Ascending aorta (tissue), 2 donors: ENCODE results near the gene ACTN1. TPM values are rescaled to one million over a fixed set of nuclear protein-coding genes. Genes with fewer than 3 reads are reported as not detected.
"Not testable (repeated sequence)": the region's sequence is repeated elsewhere in the genome, so short reads cannot be mapped to it uniquely, and the experiment has no call there.

Experiments used
- DNase-seq, 2 donors: peaks; one replicate each; pipeline ENCODE4 v3.0.0-alpha.2; 2019; ENCODE audit warnings: low spot score in 2 of 2
- H3K27ac ChIP-seq, 2 donors: fragments of 200-600 bp; sonication (generic); one replicate each; pipeline ENCODE4 v1.5.1; 2016 to 2017; ENCODE audit warnings: mild to moderate bottlenecking in 1 of 2
- H3K27me3 ChIP-seq: fragments of 200-600 bp; sonication (generic); one replicate; pipeline ENCODE4 v1.5.1; 2017
- H3K36me3 ChIP-seq, 2 donors: fragments of 200-600 bp; sonication (generic); one replicate each; pipeline ENCODE4 v1.5.1; 2016
- H3K4me1 ChIP-seq, 2 donors: fragments of 200-600 bp; sonication (generic); one replicate each; pipeline ENCODE4 v1.5.1; 2016 to 2017; ENCODE audit warnings: mild to moderate bottlenecking in 1 of 2
- H3K4me3 ChIP-seq, 2 donors: fragments of 200-600 bp; sonication (generic); one replicate each; pipeline ENCODE4 v1.5.1; 2016 to 2017; ENCODE audit warnings: mild to moderate bottlenecking in 1 of 2
- H3K9me3 ChIP-seq, 2 donors: fragments of 200-600 bp; sonication (generic); one replicate each; pipeline ENCODE4 v1.5.1; 2016
- CTCF ChIP-seq, 3 experiments: fragments of 200-600 bp in 2 of 3; fragments of 450-650 bp in 1 of 3; sonication (generic) in 2 of 3; IDR thresholded peaks; one replicate each; pipeline ENCODE4 v1.5.1; 2016 to 2019; ENCODE audit warnings: antibody characterized with exemption in 3 of 3, mild to moderate bottlenecking in 1 of 3, moderate library complexity in 1 of 3
- intact Hi-C: fragments of 100-400 bp; cut with DNase I; formaldehyde crosslinking; loops from one replicate; pipeline ENCODE4 v1.15.1; 2023
- total RNA-seq: library from RNA; depleted of rRNA; stranded (reverse); fragments of >200 nt; gene quantifications from one replicate; pipeline ENCODE4 v1.1.0, GENCODE V29; 2016

The ACTN1 gene
- total RNA-seq: 814 TPM

GRCh38 chr14:68979021-68979721, at the start of gene ACTN1:
TSS of gene ACTN1 (minus strand) at chr14:68979302. CDS start at chr14:68979056, 246 bp downstream.
- Histone ChIP-seq H3K27me3 (no peaks in the 10 kb centered on the region), H3K27ac (peak within 1 kb of the TSS; percentile 99 to 100), H3K36me3 (peaks cover 10 to 23% of the 10 kb centered on the region in 2 donors), H3K9me3 (no peaks in the 10 kb centered on the region), H3K4me1 (peaks cover 22 to 52% of the 10 kb centered on the region in 2 donors), H3K4me3 (peak within 1 kb of the TSS; percentile 78 to 97)
- DNase-seq: peak; percentile 93 to 98
- TF ChIP-seq CTCF (IDR thresholded peaks at IDR 0.05): no peak
- intact Hi-C loops: loop anchor here (2.0 to 10.0 kb wide), 3 partner anchors 42 to 112 kb away; no protein-coding TSS in a partner anchor

GRCh38 chr14:69027242-69027913, 48.3 kb upstream of the ACTN1 start:
- DNase-seq: no peak
- no peak for TF ChIP-seq CTCF (IDR thresholded peaks at IDR 0.05)
- no peaks in the 10 kb centered on the region for H3K4me1 ChIP-seq

DNA sequence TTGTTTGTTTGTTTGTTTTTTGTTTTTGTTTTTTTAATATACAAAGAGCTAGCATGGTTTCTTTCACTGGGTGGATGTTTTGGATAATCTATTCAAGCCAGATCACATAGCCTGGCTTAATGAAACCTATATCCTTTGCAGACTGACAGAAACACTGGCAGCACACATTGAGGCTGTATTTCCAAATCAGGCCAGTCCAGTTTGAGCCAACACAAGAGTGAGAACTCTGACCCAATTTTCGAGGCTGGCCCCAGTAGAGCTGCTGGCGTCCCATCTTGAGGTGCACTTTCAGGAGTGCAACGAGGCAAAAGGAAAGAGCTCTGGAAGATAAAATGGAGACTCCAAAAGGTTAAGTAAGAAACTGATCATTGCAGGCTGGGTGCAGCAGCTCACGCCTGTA, 43.9 kb upstream of the ACTN1 start:
- Histone ChIP-seq H3K36me3 (no peaks in the 10 kb centered on the region), H3K27me3 (no peaks in the 10 kb centered on the region), H3K27ac (no peak overlapping the region), H3K4me3 (no peak overlapping the region), H3K9me3 (no peaks in the 10 kb centered on the region), H3K4me1 (no peaks in the 10 kb centered on the region)
- no peak for TF ChIP-seq CTCF (IDR thresholded peaks at IDR 0.05)
- intact Hi-C loops: no loop called here
- DNase-seq: no peak

More at GRCh38 chr14:69027242-69027913, 48.3 kb upstream of the ACTN1 start:
- H3K4me3 ChIP-seq: no peak overlapping the region
- H3K36me3 ChIP-seq: no peaks in the 10 kb centered on the region
- no peaks in the 10 kb centered on the region for H3K27me3 ChIP-seq
- H3K27ac ChIP-seq: no peak overlapping the region
- intact Hi-C loops: no loop called here
- H3K9me3 ChIP-seq: no peaks in the 10 kb centered on the region

- H3K4me1 ChIP-seq, H3K36me3 ChIP-seq, H3K9me3 ChIP-seq, H3K27me3 ChIP-seq, H3K4me3 ChIP-seq, intact Hi-C loops, H3K27ac ChIP-seq, DNase-seq: not testable (repeated sequence)
These were observed 43.0 kb upstream of the ACTN1 start for GRCh38 chr14:69022093-69022492.

GRCh38 chr14:69017706-69018105, 38.6 kb upstream of the ACTN1 start:
- Histone ChIP-seq H3K4me3 (no peak overlapping the region), H3K4me1 (no peaks in the 10 kb centered on the region), H3K27me3 (no peaks in the 10 kb centered on the region), H3K9me3 (no peaks in the 10 kb centered on the region), H3K36me3 (no peaks in the 10 kb centered on the region), H3K27ac (no peak overlapping the region)
- no peak for TF ChIP-seq CTCF (IDR thresholded peaks at IDR 0.05)
- DNase-seq: no peak
- intact Hi-C loops: no loop called here

- TF ChIP-seq CTCF (IDR thresholded peaks at IDR 0.05): no peak
These were observed 35.7 kb upstream of the ACTN1 start for GRCh38 chr14:69014829-69015259.

More at GRCh38 chr14:69014829-69015259, 35.7 kb upstream of the ACTN1 start:
- Histone ChIP-seq H3K27me3 (no peaks in the 10 kb centered on the region), H3K27ac (no peak overlapping the region), H3K36me3 (no peaks in the 10 kb centered on the region), H3K4me1 (no peaks in the 10 kb centered on the region), H3K9me3 (no peaks in the 10 kb centered on the region), H3K4me3 (no peak overlapping the region)
- DNase-seq: no peak
- intact Hi-C loops: no loop called here
